ENCODE results near the gene BOC.

The BOC gene

DNA sequence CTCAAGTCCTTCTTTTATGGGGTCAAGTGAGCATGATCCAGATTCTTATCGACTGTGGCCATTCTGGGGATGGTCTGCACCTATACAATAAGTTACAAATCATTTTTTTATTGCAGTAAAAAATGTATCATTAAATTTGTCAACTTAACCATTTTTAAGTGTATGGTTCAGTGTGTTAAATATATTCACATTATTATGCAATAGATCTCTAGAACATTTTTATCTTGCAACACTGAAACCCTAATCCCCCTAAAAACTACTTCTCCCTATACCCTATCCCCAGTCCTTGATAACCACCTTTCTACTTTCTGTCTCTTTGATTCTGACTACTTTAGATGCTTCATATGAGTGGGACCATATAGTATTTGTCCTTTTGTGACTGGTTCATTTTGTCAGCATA lies 10.4 kb upstream of the BOC start:
- TF ChIP-seq CTCF (IDR thresholded peaks at IDR 0.05) = no peak

DNA sequence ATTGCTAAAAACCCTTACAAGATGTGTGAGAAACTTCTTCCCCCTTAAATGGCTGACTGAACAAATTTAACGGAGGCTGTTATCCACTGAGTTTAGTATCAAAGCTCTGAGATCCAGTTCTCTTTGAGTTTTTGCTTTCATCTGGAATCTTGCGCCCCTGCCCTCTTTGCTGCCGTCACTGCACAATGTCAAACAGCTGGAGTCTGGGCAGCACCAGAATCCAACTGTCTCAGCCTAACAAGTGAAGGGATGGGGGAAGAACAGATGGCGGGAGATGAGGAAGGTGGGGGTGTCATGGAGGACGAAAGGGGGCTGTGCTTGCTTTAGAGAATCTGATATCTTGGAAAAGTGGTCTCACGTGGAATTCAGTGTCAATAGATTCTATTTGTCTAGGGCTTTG lies 7.0 kb upstream of the BOC start:
- TF ChIP-seq CTCF (IDR thresholded peaks at IDR 0.05) = no peak

DNA sequence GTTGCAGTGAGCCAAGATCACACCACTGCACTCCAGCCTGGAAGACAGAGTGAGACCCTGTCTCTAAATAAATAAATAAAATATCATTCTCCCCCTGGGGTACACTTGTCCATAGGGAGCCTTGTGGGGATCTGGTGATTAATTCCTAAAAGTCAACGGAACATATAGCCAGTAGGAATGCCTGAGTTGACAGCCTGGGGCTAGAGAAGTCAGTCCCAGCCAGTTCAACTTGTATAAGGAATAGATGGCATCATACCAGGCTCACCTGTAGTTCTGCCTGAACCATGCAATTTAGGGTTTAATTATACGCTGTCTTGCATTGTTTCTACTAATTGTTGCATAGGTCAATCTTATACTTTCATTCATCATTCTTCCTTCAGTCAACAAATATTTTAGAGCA lies 5.9 kb upstream of the BOC start:
- TF ChIP-seq CTCF (IDR thresholded peaks at IDR 0.05) = no peak

DNA sequence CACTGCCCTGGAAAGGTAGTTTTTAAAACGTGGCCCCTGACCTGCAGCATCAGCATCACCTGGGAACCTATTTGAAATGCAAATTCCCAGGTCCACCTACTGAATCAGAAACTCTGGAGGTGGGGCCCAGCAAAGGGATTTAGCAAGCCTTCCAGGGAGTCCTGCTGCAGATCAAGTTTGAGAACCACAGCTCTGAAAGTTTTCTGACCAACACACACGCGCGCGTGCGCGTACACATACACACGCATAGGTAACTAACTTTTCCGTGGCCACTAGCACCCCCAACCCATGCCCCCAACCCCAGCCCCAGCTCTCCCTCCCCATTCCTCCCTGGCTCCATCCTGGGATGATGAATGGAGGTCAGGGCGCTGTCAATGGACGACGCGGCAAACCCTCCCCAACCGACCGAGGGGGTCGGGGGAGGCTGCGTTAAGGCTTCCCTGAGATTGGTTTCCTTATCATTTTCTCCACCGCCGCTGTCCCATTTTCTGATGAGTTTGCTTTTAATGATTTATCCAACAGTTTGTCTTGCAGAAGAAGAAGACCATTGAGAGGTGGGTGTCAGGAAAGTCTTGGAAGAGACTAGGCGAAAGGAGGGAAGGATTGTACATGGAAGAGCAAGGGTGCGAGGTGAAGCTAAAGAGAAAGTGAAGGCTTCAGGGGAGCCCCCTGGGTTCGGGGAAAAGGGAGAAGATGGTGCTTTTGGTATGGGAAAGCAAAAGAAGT lies 590 bp upstream of the BOC start:
- TF ChIP-seq CTCF (IDR thresholded peaks at IDR 0.05) = no peak

DNA sequence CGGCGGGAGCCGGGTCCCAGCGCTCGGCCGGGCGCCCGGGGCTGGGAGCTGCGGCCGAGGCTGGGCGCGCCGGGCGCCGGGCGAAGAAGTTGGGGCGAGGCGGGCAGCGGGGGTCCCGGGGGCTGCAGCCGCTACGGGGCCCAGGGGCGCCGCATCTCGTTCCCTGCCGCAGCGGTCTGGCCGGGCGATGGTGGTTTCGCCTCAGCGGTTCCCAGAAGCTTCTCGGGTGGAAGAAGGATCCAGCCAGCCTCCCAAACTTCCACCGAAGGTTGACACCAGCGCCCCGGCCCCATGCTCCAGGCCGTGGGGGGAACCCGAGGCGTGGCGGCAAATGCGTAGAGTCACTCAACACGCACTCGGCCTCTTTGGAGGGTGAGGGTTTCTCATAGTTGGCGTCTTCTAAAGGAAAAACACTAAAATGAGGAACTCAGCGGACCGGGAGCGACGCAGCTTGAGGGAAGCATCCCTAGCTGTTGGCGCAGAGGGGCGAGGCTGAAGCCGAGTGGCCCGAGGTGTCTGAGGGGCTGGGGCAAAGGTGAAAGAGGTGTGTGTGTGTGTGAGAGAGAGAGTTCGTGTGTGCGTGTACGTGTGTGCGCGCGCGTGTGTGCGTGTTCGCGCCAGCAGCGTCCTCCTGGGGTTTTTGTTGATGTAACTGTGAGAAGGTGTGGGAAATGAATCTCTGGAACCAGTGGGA lies 940 bp downstream of the BOC start:
- TF ChIP-seq CTCF (IDR thresholded peaks at IDR 0.05) = no peak

- no peak for TF ChIP-seq CTCF (IDR thresholded peaks at IDR 0.05)
These were observed 1.6 kb downstream of the BOC start for GRCh38 chr3:113212844-113213375.

DNA sequence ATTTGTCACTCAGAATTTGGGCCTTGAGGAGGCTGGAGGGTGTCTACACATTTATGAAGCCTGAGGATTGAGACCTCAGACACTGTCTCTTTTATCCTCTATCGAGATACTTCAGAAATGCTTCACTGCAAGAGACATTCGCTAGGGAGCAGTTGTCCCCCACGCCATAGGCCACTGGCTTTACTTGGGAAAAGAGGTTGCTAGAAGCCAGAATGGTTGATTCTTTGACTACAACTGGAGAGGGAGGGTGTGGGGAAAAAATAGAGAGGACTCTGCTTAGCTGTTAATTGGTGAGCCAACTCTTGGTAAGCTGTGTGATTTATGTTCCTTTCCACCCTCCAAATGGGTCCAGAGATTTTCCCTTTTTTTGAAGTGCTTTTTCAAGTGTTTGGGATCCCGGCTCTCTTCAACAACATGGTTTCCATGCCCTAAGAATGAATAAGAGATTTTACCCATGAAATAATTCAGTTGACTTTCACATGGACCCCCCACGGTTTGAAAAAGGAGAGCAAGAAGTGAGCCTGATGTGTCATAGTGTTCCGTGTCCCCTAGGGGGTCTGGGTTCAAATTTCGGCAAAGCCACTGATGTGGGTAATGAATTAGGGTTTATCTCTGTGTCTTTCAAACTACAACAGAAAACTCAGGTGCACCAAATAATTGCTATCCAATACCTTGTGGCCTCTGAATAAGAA lies 2.7 kb downstream of the BOC start:
- TF ChIP-seq CTCF (IDR thresholded peaks at IDR 0.05) = no peak
